Right hindlimb (tissue), 1 donor: ENCODE data around the gene YTHDC1.
"Not testable (repeated sequence)": the region's sequence is repeated elsewhere in the genome, so short reads cannot be mapped to it uniquely, and the experiment has no call there.

Experiments
- DNase-seq: peaks from one replicate; pipeline ENCODE4 v3.0.0-alpha.2; 2018

The YTHDC1 gene

DNA sequence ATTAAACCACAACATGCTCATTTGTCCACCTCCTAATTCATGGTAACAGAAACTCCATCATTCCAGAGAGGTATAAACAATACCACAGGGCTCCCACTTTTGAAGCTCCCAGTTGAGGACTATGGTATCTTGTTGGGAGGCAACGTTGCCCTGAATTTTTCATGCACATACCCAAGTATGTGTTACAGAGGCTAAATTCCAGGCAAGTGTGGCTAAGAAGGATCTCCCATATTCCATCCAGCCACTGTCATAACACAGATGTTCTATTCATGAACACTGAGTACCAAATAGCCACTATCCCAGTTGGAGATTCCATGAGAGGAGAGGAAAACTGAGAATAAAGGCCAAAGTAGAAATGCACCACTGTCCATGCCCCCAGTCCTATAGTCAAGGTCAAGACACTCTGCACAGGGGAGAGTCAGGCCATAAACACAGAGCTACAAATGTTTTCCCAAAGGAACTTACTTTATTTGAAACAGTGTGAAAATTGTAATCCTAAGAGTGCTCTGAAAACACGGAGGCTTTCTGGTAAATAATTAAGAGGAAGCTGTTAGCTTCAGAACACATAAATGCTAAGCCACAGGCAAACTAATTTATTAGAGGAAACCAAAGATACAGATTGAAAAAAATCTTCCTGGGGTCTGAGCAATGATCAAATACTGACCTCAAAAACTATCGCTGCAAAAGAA is 62.0 kb downstream of the YTHDC1 start:
- no peak for DNase-seq

DNA sequence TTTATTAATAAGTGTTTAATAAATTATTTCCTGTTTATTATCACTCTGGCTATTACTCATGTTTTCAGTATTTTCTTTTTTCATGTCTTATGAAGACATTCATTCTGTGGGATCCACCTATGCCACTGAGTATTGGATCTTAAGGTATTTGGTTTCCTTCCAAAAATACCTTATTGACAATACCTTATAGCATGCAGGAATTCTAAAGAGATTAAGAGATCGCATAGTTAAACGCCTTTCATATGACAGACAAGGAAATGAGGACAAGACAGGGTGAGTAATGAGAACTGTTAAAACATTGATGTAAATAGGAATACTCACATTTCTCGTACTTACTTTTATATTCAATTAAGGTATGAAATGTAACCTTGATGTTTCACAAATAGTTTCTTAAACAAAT is 66.2 kb downstream of the YTHDC1 start:
- DNase-seq: no peak

DNA sequence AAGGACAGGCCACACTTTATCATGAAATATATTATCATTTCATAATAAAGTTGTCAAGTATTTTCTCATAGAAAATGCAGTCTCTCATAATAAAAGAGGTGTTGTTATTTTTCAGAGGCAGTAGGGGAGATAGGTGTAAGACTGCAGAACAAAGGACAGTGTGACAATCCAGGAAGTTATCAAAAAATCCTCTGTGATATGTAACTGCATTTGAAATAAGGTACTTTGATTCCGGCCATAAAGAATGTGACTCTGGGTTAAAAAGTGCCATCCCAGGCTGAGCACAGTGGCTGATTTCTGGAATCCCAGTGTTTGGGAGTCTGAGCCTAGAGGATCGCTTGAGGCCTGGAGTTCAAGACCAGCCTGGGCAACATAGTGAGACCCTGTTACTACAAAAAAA is 66.8 kb downstream of the YTHDC1 start:
- DNase-seq: no peak

DNA sequence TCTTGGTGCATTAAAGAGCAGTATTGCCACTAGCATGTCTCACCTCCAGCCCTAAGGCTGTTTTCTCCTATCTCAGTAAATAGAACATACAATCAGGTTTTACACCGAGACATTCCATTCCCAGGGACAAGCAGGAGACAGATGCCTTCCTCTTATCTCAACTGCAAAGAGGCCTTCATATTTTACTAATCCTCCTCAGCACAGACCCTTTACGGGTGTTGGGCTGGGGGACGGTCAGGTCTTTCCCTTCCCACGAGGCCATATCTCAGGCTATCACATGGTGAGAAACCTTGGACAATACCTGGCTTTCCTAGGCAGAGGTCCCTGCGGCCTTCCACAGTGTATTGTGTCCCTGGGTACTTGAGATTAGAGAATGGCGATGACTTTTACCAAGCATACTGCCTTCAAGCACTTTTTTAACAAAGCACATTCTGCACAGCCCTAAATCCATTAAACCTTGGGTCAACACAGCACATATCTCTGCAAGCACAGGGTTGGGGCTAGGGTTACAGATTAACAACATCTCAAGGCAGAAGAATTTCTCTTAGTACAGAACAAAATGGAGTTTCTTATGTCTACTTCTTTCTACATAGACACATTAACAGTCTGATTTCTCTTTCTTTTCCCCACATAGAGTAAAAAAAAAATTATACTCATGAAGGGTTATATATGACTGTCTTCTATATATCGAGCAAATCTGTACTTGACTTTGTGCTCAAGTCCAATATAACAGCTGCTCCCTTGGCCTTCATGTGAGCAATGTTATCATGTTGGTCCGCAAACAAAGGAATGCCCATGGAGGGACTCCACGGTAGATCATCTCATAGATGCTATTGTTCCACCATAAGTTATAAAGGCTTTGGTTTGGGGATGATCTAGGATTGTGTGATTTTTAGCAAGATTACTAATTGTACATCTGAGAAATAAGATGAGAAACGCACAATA is 67.8 kb downstream of the YTHDC1 start:
- DNase-seq: not testable (repeated sequence)

DNA sequence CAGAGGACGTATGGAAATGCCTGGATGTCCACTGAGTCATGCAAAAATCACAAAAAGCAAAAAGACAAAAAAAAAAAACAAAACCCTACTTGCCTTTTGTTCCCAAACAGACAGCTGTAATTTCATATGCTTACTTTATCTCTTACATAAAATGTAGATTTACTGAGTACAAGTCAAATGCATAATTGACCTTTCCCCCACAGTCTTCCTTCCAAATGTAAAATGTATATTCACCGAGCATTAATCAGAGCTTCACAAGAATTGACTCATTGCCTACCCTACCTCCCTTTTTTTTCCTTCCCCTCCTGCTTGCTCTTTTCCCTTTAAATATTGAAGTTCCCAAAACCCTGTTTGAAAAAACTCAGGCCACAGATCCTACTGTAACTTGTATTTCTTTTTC is 71.9 kb downstream of the YTHDC1 start:
- no peak for DNase-seq

DNA sequence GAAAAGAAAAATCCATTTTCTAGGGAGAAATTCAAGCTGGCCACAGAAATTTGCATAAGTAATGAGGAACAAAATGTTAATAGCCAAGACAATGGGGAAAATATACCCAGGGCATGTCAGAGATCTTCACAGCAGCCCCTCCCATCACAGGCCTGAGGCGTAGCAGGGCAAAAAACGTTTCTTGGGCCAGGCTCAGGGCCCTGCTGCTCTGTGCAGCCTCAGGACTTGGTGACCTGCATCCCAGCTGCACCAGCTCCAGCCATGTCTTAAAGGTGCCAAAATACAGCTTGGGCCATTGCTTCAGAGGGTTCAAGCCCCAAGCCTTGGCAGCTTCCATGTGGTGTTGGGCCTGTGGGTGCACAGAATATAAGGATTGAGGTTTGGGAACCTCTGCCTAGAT is 72.3 kb downstream of the YTHDC1 start:
- DNase-seq: no peak

DNA sequence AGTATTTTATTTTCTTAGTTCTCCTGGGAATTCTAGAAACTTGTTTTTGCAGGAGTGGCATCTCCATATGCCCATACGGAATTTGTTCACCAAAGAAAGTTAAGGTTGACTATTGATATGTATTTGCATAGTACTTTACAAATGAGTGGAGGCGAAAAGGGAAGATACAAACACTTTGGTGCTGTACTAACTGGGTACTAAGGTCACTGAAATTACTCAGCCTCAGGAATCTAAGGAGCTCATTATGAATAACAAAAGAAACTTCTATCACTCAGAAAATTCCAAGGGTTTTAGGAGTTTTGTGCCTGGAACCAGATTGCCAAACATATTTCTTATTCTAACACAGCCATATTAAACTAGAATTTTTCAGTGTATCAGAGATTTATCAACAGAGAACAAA is 77.0 kb downstream of the YTHDC1 start:
- DNase-seq: no peak

DNA sequence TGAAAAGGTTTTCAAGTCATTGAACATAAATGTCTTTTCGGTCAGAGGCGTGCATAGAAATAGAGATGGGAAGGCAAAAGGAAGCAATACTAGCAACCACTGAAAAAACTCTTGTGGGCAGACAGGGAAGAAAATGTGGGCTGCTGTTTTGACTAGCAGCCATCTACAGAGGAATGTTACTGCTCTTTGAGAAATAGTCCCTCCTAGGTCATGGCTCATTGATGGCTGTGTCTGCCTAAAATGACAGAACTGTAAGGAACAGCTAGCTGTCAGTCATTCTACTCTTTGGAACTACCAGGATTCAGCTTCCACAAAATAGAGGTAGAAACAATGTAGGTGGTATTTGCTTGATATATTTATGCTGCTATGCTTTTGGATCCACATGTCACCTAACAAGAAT is 77.5 kb downstream of the YTHDC1 start:
- DNase-seq: no peak

DNA sequence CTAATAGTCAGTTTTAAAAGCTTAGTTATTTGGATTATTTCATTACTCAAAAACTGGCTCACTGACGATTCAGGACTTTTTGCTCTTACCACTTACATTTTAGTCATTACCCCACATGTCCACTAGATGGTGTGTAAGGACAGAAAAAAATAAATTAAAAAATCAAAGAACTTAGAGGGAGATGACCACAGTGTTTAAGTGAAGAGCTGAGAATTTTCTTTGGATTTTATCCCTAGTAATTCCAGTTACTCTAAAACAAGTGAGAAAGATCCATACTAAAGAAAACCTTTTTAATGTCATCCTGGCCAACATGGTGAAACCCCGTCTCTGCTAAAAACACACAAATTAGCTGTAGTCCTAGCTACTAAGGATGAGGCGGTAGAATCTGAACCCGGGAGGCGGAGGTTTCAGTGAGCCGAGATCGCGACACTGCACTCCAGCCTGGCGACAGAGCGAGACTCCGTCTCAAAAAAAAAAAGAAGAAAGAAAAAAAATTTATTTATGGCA is 78.0 kb downstream of the YTHDC1 start:
- DNase-seq: no peak

DNA sequence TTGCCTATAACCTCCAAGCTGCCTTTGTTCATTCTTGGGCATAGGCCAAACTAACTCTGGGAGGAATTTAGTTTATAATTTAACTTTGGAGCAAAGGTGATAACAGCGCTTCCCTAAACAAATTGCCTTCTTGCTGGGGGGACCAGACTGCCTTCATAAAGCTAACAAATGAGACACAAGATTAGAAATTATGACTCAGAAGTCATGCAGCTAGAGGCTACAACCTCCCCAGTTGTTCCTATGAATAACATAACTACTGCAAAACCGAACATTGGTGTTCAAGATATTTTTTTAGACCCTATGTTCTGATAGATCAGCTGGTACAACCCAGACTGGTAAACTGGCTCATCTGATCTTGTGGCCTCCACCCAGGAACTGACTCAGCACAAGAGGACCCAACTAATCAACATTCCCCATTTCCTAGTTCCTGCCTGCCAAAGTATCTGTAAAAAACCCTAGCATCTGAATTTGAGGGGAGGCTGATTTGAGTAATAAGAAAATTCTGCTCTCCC is 82.4 kb downstream of the YTHDC1 start:
- no peak for DNase-seq

DNA sequence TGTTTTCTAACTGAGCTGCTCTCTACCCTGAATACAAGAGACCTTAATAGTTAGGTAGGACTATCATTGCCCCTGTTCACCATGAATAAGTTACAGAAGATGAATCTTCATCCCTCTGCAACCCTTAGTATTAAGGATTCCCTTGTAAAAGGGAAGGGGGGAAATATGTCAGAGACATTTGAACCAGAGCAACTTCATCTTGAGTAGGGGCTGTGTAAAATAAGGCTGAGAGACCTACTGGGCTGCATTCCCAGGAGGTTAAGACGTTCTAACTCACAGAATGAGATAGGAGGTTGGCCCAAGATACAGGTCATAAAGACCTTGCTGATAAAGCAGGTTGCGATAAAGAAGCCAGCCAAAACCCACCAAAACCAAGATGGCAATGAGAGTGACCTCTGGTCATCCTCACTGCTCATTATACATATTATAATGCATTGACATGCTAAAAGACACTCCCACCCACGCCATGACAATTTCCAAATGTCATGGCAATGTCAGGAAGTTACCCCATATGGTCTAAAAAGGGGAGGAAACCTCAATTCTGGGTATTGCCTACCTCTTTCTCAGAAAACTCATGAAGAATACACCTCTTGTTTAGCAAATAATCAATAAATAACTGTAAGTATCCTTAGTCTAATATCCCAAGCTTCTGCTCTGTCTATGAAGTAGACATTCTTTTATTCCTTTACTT is 84.9 kb downstream of the YTHDC1 start:
- no peak for DNase-seq
